ENCODE measurements around the gene CHRNG.
A peak's percentile ranks its signal among the peaks of the same experiment; 100 is the strongest.

CHRNG gene

DNA sequence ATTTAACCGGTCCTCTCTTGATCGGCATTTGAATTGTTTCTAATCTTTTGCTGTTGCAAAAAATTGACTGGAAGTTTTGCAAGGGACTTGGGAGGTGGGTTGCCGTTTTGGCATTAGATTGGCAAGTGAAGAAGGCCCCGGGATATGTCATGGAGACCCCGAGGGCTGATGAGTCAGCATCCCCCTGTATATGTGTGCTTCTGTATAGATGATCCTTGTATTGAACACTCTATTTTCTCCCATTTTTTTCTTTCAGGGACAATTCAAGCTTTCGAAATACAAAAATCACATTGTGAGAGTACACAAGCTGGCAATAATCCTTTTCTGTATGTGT is 41.1 kb downstream of the CHRNG start:
- DNase-seq, result no peak

DNA sequence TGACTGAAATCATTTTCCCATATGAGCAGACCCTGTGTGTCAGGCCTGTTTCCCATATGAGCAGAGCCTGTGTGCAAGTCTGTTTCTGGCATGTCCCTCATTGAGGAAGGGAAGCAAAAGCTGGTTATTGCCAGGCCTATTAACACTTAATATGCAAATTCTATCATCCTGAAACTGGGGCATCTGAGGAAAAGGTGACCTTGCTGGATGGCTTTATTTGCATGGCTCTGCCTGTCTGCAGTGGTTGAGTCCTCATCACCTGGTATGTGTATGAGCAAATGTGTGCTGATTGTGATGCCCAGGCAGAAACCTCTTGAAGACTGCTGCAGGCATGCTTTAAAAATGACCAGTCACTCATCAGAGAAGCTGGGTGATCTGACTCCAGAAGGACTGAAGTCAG is 42.2 kb downstream of the CHRNG start:
- DNase-seq, result no peak

DNA sequence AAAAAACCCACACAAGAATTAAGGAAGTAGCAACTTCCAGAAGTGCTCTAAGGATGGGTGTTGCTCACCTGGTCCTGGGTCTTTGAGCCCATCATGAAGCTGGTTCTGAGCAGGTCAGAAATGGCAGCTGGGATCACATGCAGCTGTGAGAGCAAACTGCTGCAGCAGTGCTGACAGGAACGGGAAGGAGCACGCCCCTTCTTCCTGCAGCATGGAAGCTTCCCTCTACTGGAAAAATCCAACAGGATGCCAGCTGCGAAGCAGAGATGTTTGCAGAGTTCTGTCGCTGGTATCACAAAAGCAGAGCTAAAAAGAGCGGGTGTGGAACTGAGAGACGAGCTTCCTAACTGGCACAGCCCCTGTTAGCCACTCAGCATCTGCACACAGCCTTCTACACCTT is 44.7 kb downstream of the CHRNG start:
- no peak for DNase-seq

DNA sequence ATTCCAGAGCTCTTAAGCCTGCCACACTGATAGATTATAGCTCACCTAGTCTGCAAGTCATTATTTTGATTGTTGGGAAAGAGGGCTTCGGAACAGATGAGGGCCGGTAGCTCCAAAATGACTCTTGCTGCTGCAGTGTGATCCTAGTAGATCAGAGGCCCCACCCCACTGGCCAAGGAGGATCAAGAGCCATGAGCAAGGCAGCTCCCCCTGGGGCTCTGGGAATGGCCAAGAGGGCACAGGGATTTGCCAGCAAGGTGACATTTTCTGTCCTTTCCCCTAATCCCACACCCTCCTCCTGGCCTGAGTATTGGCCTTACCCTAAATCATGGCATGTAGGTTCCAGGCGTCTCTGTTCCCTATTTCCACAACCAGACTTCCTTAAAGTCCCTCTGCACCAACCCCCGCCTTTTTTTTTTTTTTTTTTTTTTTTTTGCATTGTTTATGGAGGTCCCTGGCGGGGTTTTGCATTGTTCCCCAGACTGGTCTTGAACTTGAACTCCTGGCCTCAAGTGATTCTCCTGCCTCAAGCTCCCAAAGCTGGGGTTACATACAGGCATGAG is 47.5 kb downstream of the CHRNG start:
- DNase-seq, result no peak

DNA sequence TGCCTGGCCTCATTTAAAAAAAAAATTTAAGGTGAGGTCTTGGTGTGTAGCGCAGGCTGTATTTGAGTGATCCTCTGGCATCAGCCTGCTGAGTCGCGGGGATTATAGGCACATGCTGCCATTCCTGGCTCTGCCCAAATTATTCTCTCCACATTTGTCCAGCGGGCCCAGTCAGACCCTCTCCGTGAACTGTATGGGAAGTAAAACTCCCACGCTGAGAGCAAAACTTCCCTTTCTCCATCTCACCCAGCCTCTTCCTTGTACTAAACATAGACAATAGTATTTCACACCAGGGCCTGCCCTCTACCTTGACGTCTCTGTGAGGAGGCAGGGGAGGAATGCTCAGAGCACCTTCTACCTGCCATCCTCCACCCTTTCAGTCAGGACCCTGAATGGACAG is 48.0 kb downstream of the CHRNG start:
- DNase-seq, result no peak

DNA sequence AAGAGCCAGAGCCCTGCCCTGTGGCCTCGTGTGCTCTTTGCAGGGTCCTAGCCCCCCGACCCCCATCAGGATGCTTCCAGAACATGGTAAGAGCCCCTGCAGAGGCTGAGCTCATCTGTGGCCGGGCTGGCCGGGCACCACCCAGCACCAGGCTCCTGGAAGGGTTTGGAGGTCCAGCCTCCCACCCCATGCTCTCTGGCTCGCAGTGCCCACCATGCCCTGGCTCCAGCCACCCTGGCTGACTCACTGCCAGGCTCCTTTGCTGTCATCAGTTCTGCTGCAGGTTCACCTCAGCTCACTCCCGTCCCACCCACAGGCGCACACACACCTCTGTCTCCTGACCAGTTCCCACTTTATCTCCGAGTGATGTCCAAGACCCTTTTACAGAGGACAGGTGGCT is 48.5 kb downstream of the CHRNG start:
- no peak for DNase-seq

DNA sequence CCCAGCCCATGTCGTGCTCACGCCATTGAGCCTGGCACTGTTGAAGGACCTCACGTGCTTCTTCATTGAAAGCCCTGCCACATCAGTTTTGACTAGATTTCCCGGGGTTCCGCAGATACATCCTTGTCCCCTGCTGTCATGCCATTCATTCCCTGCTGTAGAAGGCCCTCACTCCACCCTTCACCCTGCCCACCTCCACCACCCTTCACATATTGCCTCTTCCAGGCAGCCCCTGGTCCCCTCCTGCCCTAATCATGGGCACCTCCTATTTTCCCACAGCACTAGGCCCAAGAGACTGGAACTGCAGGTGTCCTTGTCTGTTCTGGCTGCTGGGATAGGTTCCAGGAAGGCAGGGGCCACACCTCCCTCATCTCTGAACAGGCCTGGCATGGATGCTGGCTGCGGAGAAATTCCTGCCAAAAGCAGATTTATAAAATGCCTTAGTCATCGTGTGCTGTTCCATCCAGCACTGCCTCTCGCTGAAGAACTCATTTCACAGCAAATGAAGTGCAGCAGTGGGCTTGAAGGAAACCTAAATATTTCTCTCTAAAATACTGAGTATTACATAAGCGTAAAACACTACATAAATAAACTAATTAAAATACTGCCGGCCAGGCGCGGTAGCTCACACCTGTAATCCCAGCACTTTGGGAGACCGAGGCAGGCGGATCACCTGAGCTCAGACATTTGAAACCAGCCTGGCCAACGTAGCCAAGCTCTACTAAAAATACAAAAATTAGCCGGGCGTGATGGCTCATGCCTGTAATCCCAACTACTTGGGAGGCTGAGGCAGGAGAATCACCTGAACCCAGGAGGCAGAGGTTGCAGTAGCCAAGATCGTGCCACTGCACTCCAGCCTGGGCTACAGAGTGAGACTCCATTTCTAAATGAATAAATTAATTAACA is 49.4 kb downstream of the CHRNG start:
- DNase-seq, result no peak

DNA sequence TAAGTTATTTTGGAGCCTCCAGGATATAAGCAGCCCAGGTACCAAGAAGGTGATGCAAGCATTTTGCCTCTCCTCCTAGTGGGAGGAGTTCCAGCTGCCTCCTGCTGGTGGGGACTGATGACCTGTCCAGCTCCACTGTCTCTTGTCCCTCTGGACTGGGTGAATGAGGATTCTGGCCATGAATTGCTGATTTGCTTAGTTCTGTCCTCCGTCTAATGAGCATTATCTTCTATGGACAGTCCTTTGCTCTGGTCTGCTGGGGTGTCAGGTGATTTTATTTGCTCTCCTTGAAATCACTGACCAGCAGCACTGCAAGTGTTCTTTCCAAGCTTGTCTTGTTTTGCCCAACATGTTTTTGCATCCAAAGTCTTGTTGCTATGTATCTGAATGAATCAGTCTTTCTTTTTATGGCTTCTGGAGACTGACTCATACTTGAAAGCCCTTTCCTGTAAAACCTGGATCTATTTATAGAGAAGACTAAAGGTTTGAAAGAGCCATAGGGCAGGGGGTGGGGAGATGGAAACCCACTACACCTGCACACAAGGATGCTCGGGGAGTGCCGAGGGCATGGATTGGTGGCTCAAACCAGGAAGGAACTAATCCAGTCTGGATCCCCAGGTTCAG is 53.4 kb downstream of the CHRNG start:
- peak in 1 of 5 donors; percentile 12 for DNase-seq

DNA sequence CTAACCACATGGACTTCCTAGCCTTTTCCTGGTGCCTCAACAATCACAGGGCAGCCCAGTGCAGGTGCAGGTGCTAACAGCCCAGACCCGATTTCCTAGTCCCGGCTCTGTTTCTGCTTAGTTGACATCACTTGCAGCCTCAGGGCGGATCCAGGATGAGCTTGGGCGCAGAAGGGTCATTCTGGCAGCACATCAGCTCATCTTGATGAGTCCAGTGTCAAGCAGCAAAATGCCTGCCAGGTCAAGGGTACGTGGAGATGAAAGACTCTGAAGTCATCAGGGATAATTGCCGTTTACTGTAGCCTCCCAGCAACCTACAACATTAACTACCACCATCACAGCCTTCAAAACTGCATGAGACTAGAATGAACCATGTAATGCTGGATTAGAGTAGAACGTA is 54.5 kb downstream of the CHRNG start:
- no peak for DNase-seq

Measured in T-helper 1 cell (primary cell).